Neural cell (in vitro differentiated cells): ENCODE measurements around the gene EPO. TPM values are rescaled to one million over a fixed set of nuclear protein-coding genes. Genes with fewer than 3 reads are reported as not detected.

Source experiments
- H2AFZ ChIP-seq: fragments of 200-600, 300-800 bp; sonication (generic), shearing (Covaris generic); 2 replicates; pipeline ENCODE4 v1.6.0; 2014; ENCODE audit warnings: low read depth, mild to moderate bottlenecking, antibody characterized with exemption, low read length, moderate library complexity
- H3F3A ChIP-seq: fragments of 200-600 bp; shearing (Covaris generic); 2 replicates; pipeline ENCODE4 v1.6.1; 2016; ENCODE audit warnings: mild to moderate bottlenecking, moderate library complexity, mixed read lengths, antibody characterized with exemption, low read length; ENCODE audit not compliant: insufficient read depth, poor library complexity, severe bottlenecking
- H3K27ac ChIP-seq: fragments of 200-600, 300-800 bp; sonication (generic), shearing (Covaris generic); 2 replicates; pipeline ENCODE4 v1.5.1; 2014; ENCODE audit warnings: mild to moderate bottlenecking, low read length, moderate library complexity
- H3K27me3 ChIP-seq: fragments of 300-800, 200-600 bp; sonication (generic), shearing (Covaris generic); 2 replicates; pipeline ENCODE4 v1.6.0; 2014; ENCODE audit warnings: mild to moderate bottlenecking, low read depth, low read length, moderate library complexity; ENCODE audit not compliant: insufficient read depth
- H3K36me3 ChIP-seq: fragments of 300-800, 200-600 bp; sonication (generic), shearing (Covaris generic); 2 replicates; pipeline ENCODE4 v1.5.1; 2014; ENCODE audit warnings: mild to moderate bottlenecking, antibody characterized with exemption, low read length, moderate library complexity; ENCODE audit not compliant: insufficient read depth
- H3K4me2 ChIP-seq: fragments of 300-800, 200-600 bp; sonication (generic), shearing (Covaris generic); 2 replicates; pipeline ENCODE4 v1.6.0; 2014; ENCODE audit warnings: mild to moderate bottlenecking, low read length
- H3K4me3 ChIP-seq: fragments of 300-800, 200-600 bp; sonication (generic), shearing (Covaris generic); 2 replicates; pipeline ENCODE4 v1.5.1; 2014; ENCODE audit warnings: mild to moderate bottlenecking, low read length, moderate library complexity
- H3K79me2 ChIP-seq: fragments of 200-600 bp; shearing (Covaris generic); replicated peaks from 2 replicates; pipeline ENCODE4 v1.6.0; 2014; ENCODE audit warnings: mild to moderate bottlenecking, low read length, moderate library complexity; ENCODE audit not compliant: insufficient read depth
- H3K9ac ChIP-seq: fragments of 300-800, 200-600 bp; sonication (generic), shearing (Covaris generic); 2 replicates; pipeline ENCODE4 v1.6.1; 2016; ENCODE audit warnings: mild to moderate bottlenecking, low read length, mixed read lengths
- H3K9me2 ChIP-seq: fragments of 200-600 bp; shearing (Covaris generic); 2 replicates; pipeline ENCODE4 v1.6.1; 2016; ENCODE audit warnings: mild to moderate bottlenecking, low read length, mixed read lengths; ENCODE audit not compliant: insufficient read depth
- H3K9me3 ChIP-seq: fragments of 200-600, 300-800 bp; sonication (generic), shearing (Covaris generic); 2 replicates; pipeline ENCODE4 v1.6.1; 2016; ENCODE audit warnings: mild to moderate bottlenecking, mixed run types, low read length, moderate library complexity, mixed read lengths
- H4K20me1 ChIP-seq: fragments of 200-600 bp; shearing (Covaris generic); 2 replicates; pipeline ENCODE4 v1.6.1; 2016; ENCODE audit warnings: mild to moderate bottlenecking, mixed run types; ENCODE audit not compliant: insufficient read depth
- CTCF ChIP-seq: fragments of 450-650 bp; IDR thresholded peaks from 2 replicates; pipeline ENCODE4 v1.5.1; 2014; ENCODE audit warnings: antibody characterized with exemption, mild to moderate bottlenecking, moderate library complexity; ENCODE audit not compliant: poor library complexity, severe bottlenecking
- EP300 ChIP-seq: fragments of 450-650 bp; conservative IDR thresholded peaks from 2 replicates; pipeline ENCODE4 v1.6.1; 2014; ENCODE audit warnings: antibody characterized with exemption, mild to moderate bottlenecking, moderate library complexity; ENCODE audit not compliant: poor library complexity, severe bottlenecking
- EZH2 ChIP-seq: fragments of 200-600, 300-800 bp; shearing (Covaris generic), sonication (generic); IDR thresholded peaks from 2 replicates; pipeline ENCODE4 v1.6.1; 2014; ENCODE audit warnings: antibody characterized with exemption, low read length, borderline replicate concordance, mild to moderate bottlenecking; ENCODE audit not compliant: insufficient read depth, poor library complexity, severe bottlenecking
- MXI1 ChIP-seq: fragments of 450-650 bp; conservative IDR thresholded peaks from 2 replicates; pipeline ENCODE4 v1.6.1; 2014; ENCODE audit warnings: antibody characterized with exemption, mild to moderate bottlenecking; ENCODE audit not compliant: poor library complexity, severe bottlenecking
- POLR2AphosphoS5 ChIP-seq: IDR thresholded peaks from 2 replicates; pipeline ENCODE4 v1.6.1; 2012
- RAD21 ChIP-seq: fragments of 450-650 bp; conservative IDR thresholded peaks from 2 replicates; pipeline ENCODE4 v1.6.1; 2014; ENCODE audit warnings: antibody characterized with exemption, mild to moderate bottlenecking, moderate library complexity
- SMC3 ChIP-seq: fragments of 450-650 bp; conservative IDR thresholded peaks from 2 replicates; pipeline ENCODE4 v1.6.1; 2014; ENCODE audit warnings: antibody characterized with exemption, mild to moderate bottlenecking, moderate library complexity; ENCODE audit not compliant: poor library complexity
- TAF1 ChIP-seq: IDR thresholded peaks from 2 replicates; pipeline ENCODE4 v1.6.1; 2012; ENCODE audit warnings: low read depth
- polyA plus RNA-seq: library from polyadenylated mRNA; depleted of rRNA; stranded (reverse); fragments of >200 nt; gene quantifications from 2 replicates; pipeline ENCODE4 v1.2.3, GENCODE V29; 2014
- TF ChIP-seq, protein P1 (sequence below): IDR thresholded peaks from 2 replicates; pipeline ENCODE4 v1.6.1; 2012; ENCODE audit warnings: borderline replicate concordance

The EPO gene
- polyA plus RNA-seq, 1 donor from 2014 or later = not detected

DNA sequence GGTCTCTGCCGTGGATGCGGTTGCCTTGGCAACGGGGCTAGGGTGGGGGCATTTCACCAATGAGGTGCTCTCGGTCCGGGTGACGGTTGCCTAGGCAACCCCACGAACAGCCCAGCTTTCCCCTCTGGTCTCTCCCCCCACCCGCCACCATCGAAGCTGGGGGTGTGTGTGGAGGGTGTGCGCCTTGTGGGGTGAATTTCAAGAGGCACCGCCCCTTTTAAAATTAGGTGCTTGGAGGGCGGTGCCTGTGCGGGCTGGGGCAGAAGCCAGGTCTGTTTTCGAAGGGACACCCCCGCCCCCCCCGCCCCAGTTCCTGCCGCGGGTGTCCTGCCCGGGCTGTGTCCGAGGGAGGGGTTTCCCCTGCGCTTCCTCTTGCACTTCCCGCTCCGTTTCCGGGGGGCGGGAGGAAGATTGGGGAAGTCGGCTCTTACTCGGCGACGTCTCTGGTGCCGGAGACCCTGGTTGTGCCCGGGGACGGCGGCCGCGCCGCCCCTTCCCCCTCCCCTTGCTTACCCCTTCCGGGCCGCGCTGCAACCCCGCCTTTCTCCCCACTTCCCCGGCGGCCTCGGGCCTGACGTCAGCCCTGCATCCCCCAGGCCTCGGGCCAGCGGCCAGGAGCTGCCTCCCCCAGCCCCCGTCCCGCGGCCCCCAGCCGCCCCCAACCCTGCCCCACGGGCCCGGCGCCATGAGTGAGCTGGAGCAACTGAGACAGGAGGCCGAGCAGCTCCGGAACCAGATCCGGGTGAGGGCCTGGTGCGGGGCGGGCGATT is 44.5 kb upstream of the EPO start:
- no peaks in the 10 kb centered on the region for H3K9me3 ChIP-seq
- peak overlapping the region; percentile 97 for H3K9ac ChIP-seq
- TF ChIP-seq POLR2AphosphoS5 = peak; percentile 12
- peak; percentile 64 for TF ChIP-seq MXI1
- no peak for TF ChIP-seq EZH2
- TF ChIP-seq TAF1 = no peak
- TF ChIP-seq SMC3 = no peak
- TF ChIP-seq CTCF = no peak
- no peak for TF ChIP-seq EP300
- TF ChIP-seq, protein P1, sequence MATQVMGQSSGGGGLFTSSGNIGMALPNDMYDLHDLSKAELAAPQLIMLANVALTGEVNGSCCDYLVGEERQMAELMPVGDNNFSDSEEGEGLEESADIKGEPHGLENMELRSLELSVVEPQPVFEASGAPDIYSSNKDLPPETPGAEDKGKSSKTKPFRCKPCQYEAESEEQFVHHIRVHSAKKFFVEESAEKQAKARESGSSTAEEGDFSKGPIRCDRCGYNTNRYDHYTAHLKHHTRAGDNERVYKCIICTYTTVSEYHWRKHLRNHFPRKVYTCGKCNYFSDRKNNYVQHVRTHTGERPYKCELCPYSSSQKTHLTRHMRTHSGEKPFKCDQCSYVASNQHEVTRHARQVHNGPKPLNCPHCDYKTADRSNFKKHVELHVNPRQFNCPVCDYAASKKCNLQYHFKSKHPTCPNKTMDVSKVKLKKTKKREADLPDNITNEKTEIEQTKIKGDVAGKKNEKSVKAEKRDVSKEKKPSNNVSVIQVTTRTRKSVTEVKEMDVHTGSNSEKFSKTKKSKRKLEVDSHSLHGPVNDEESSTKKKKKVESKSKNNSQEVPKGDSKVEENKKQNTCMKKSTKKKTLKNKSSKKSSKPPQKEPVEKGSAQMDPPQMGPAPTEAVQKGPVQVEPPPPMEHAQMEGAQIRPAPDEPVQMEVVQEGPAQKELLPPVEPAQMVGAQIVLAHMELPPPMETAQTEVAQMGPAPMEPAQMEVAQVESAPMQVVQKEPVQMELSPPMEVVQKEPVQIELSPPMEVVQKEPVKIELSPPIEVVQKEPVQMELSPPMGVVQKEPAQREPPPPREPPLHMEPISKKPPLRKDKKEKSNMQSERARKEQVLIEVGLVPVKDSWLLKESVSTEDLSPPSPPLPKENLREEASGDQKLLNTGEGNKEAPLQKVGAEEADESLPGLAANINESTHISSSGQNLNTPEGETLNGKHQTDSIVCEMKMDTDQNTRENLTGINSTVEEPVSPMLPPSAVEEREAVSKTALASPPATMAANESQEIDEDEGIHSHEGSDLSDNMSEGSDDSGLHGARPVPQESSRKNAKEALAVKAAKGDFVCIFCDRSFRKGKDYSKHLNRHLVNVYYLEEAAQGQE = no peak
- TF ChIP-seq RAD21 = no peak
- H3F3A ChIP-seq = no peaks in the 10 kb centered on the region
- H3K36me3 ChIP-seq = peaks cover 3% of the 10 kb centered on the region
- H2AFZ ChIP-seq = no peak overlapping the region
- H3K27ac ChIP-seq = peak overlapping the region; percentile 73
- H3K4me3 ChIP-seq = peak overlapping the region; percentile 87
- H4K20me1 ChIP-seq = no peaks in the 10 kb centered on the region
- H3K79me2 ChIP-seq = peaks cover 28% of the 10 kb centered on the region
- H3K9me2 ChIP-seq = no peaks in the 10 kb centered on the region
- peak overlapping the region; percentile 59 for H3K4me2 ChIP-seq
- no peaks in the 10 kb centered on the region for H3K27me3 ChIP-seq

DNA sequence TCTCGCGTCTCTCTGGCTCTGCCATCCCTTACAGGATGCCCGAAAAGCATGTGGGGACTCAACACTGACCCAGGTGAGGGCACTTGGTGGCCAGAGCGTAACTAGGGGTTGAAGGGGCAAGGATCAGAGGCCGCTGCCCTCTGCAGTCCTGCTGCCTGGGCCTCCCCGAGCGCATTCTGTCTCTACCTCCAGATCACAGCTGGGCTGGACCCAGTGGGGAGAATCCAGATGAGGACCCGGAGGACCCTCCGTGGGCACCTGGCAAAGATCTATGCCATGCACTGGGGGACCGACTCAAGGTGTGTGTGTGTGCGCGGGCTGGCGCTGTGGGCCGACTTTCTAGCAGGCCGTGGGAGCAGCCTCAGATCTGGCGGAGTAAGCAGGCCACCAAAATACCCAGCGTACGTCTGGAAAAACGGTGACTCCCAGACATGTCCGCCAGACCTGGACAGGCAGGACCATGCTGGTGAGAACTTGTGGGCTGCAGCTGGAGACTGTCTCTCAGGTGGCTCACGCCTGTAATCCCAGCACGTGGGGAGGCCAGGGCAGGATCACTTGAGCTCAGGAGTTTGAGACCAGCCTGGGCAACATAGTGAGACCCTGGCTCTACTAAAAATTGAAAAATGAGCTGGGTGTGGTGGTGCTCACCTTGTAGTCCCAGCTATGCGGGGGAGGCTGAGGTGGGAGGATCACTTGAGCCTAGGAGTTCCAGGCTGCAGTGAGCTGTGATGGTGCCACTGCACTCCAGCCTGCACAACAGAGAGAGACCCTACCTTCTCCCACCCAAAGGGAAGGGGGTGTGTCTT is 43.6 kb upstream of the EPO start:
- Histone ChIP-seq H3K36me3 (peaks cover 3% of the 10 kb centered on the region), H3K79me2 (peaks cover 28% of the 10 kb centered on the region), H3K9ac (peak overlapping the region; percentile 97), H3K27ac (peak overlapping the region; percentile 73), H4K20me1 (no peaks in the 10 kb centered on the region), H3K9me2 (no peaks in the 10 kb centered on the region), H3K27me3 (no peaks in the 10 kb centered on the region), H3K4me3 (peak overlapping the region; percentile 87), H3K9me3 (no peaks in the 10 kb centered on the region), H3K4me2 (no peak overlapping the region), H3F3A (no peaks in the 10 kb centered on the region), H2AFZ (no peak overlapping the region)
- TF ChIP-seq RAD21 (no peak), TAF1 (no peak), MXI1 (no peak), EZH2 (no peak), POLR2AphosphoS5 (no peak), SMC3 (no peak), EP300 (no peak)
- TF ChIP-seq, protein P1 = no peak
